H9 (cell line): Measurements from ENCODE around the gene GGT5. TPM values are rescaled to one million over a fixed set of nuclear protein-coding genes. Genes with fewer than 3 reads are reported as not detected.
"Not testable (repeated sequence)": the region's sequence is repeated elsewhere in the genome, so short reads cannot be mapped to it uniquely, and the experiment has no call there.

Source experiments
- DNase-seq: peaks from one replicate; pipeline ENCODE4 v3.0.0-alpha.2; 2017
- H2AFZ ChIP-seq: one replicate; pipeline ENCODE4 v1.6.1; 2013; ENCODE audit warnings: mild to moderate bottlenecking, low read length, control low read depth, moderate library complexity
- H2AK5ac ChIP-seq: 2 replicates; pipeline ENCODE4 v1.6.1; 2013; ENCODE audit warnings: low read length, control low read depth, mixed read lengths; ENCODE audit not compliant: insufficient read length
- H2BK120ac ChIP-seq: one replicate; pipeline ENCODE4 v1.6.1; 2013; ENCODE audit warnings: low read depth, mild to moderate bottlenecking, low read length, control low read depth, inconsistent platforms; ENCODE audit not compliant: poor library complexity, severe bottlenecking
- H2BK12ac ChIP-seq: 2 replicates; pipeline ENCODE4 v1.6.1; 2013; ENCODE audit warnings: low read length, control low read depth, mixed read lengths, low read depth; ENCODE audit not compliant: insufficient read length
- H2BK15ac ChIP-seq: 2 replicates; pipeline ENCODE4 v1.6.1; 2013; ENCODE audit warnings: low read depth, low read length, control low read depth
- H2BK20ac ChIP-seq: one replicate; pipeline ENCODE4 v1.6.1; 2013; ENCODE audit warnings: low read depth, mild to moderate bottlenecking, low read length, control low read depth, inconsistent platforms; ENCODE audit not compliant: poor library complexity, severe bottlenecking
- H2BK5ac ChIP-seq: 2 replicates; pipeline ENCODE4 v1.6.1; 2013; ENCODE audit warnings: low read length, control low read depth, mixed read lengths; ENCODE audit not compliant: insufficient read length
- H3K14ac ChIP-seq: 2 replicates; pipeline ENCODE4 v1.6.1; 2013; ENCODE audit warnings: low read length, control low read depth; ENCODE audit not compliant: insufficient read depth
- H3K18ac ChIP-seq: 2 replicates; pipeline ENCODE4 v1.6.1; 2013; ENCODE audit warnings: low read depth, mild to moderate bottlenecking, mixed read lengths, low read length, control low read depth; ENCODE audit not compliant: insufficient read length
- H3K23ac ChIP-seq: 2 replicates; pipeline ENCODE4 v1.6.1; 2013; ENCODE audit warnings: low read length, control low read depth, mixed read lengths, low read depth; ENCODE audit not compliant: insufficient read length
- H3K23me2 ChIP-seq: 2 replicates; pipeline ENCODE4 v1.6.1; 2013; ENCODE audit warnings: low read depth, mild to moderate bottlenecking, mixed read lengths, low read length, control low read depth; ENCODE audit not compliant: insufficient read length, poor library complexity, severe bottlenecking
- H3K27ac ChIP-seq: 2 replicates; pipeline ENCODE4 v1.5.1; 2013; ENCODE audit warnings: low read length, control low read depth, mixed read lengths, low read depth; ENCODE audit not compliant: insufficient read length
- H3K27me3 ChIP-seq: 2 replicates; pipeline ENCODE4 v1.6.1; 2013; ENCODE audit warnings: low read length, control low read depth, inconsistent platforms; ENCODE audit not compliant: insufficient read depth
- H3K4ac ChIP-seq: 2 replicates; pipeline ENCODE4 v1.6.1; 2013; ENCODE audit warnings: low read depth, mild to moderate bottlenecking, control low read depth, inconsistent platforms, low read length, moderate library complexity
- H3K4me1 ChIP-seq: 2 replicates; pipeline ENCODE4 v1.6.1; 2013; ENCODE audit warnings: low read length, control low read depth, inconsistent platforms; ENCODE audit not compliant: insufficient read depth
- H3K4me2 ChIP-seq: 2 replicates; pipeline ENCODE4 v1.6.1; 2013; ENCODE audit warnings: low read length, control low read depth, mixed read lengths; ENCODE audit not compliant: insufficient read length, insufficient read depth
- H3K56ac ChIP-seq: 2 replicates; pipeline ENCODE4 v1.6.1; 2013; ENCODE audit warnings: low read depth, mild to moderate bottlenecking, mixed read lengths, low read length, control low read depth; ENCODE audit not compliant: insufficient read length
- H3K79me1 ChIP-seq: 2 replicates; pipeline ENCODE4 v1.6.1; 2013; ENCODE audit warnings: low read depth, mild to moderate bottlenecking, moderate library complexity, low read length, control low read depth, inconsistent platforms; ENCODE audit not compliant: insufficient read depth, poor library complexity, severe bottlenecking
- H3K79me2 ChIP-seq: 2 replicates; pipeline ENCODE4 v1.6.1; 2013; ENCODE audit warnings: low read length, control low read depth, inconsistent platforms; ENCODE audit not compliant: insufficient read depth
- H3K9ac ChIP-seq: 2 replicates; pipeline ENCODE4 v1.6.1; 2013; ENCODE audit warnings: low read length, control low read depth, mixed read lengths; ENCODE audit not compliant: insufficient read length; ENCODE audit errors: extremely low read depth
- H3K9me3 ChIP-seq: one replicate; pipeline ENCODE4 v1.6.1; 2013; ENCODE audit warnings: low read depth, low read length, inconsistent platforms; ENCODE audit not compliant: control insufficient read depth
- H3T11ph ChIP-seq: one replicate; pipeline ENCODE4 v1.6.1; 2013; ENCODE audit warnings: mild to moderate bottlenecking, low read length, control low read depth, inconsistent platforms
- H4K20me1 ChIP-seq: one replicate; pipeline ENCODE4 v1.6.1; 2013; ENCODE audit not compliant: control insufficient read depth, insufficient read length, insufficient read depth
- H4K5ac ChIP-seq: 2 replicates; pipeline ENCODE4 v1.6.1; 2013; ENCODE audit warnings: low read depth, mild to moderate bottlenecking, mixed read lengths, low read length, control low read depth; ENCODE audit not compliant: insufficient read length
- H4K8ac ChIP-seq: replicated peaks from 2 replicates; pipeline ENCODE4 v1.6.1; 2013; ENCODE audit warnings: low read length, control low read depth, mixed read lengths, low read depth; ENCODE audit not compliant: insufficient read length
- H4K91ac ChIP-seq: 2 replicates; pipeline ENCODE4 v1.6.1; 2013; ENCODE audit warnings: low read depth, mild to moderate bottlenecking, moderate library complexity, mixed read lengths, low read length, control low read depth; ENCODE audit not compliant: insufficient read length
- H3K27ac Mint-ChIP-seq, 3 experiments: 2 replicates in 2 of 3; 3 replicates in 1 of 3; pipeline ENCODE4 v1.8.0; 2020 to 2021; ENCODE audit warnings: mixed read lengths in 3 of 3, mild to moderate bottlenecking in 1 of 3, moderate library complexity in 1 of 3
- H3K27me3 Mint-ChIP-seq: 2 replicates; pipeline ENCODE4 v1.8.0; 2021; ENCODE audit warnings: low read depth, mild to moderate bottlenecking, moderate library complexity, mixed read lengths
- H3K36me3 Mint-ChIP-seq, 3 experiments: 2 replicates in 2 of 3; 3 replicates in 1 of 3; pipeline ENCODE4 v1.8.0; 2020 to 2021; ENCODE audit warnings: low read depth in 3 of 3, mixed read lengths in 3 of 3; ENCODE audit not compliant: insufficient read depth in 1 of 3
- H3K4me1 Mint-ChIP-seq, 2 experiments: 2 replicates each; pipeline ENCODE4 v1.8.0; 2020; ENCODE audit warnings: mixed read lengths in 2 of 2
- H3K4me3 Mint-ChIP-seq, 2 experiments: 2 replicates in 1 of 2; 3 replicates in 1 of 2; pipeline ENCODE4 v1.8.0; 2020 to 2021; ENCODE audit warnings: mild to moderate bottlenecking in 2 of 2, mixed read lengths in 2 of 2, moderate library complexity in 1 of 2
- H3K9me3 Mint-ChIP-seq, 2 experiments: 2 replicates in 1 of 2; 3 replicates in 1 of 2; pipeline ENCODE4 v1.8.0; 2020; ENCODE audit warnings: mild to moderate bottlenecking in 2 of 2, mixed read lengths in 2 of 2, moderate library complexity in 1 of 2
- WGBS: extraction: QIAGEN DNeasy Blood & Tissue Kit; methylation state at CpG from one replicate; pipeline ENCODE4 v1.1.7; 2013; ENCODE audit warnings: missing lambda C conversion rate, low lambda C conversion rate, mixed read lengths; ENCODE audit not compliant: insufficient read length; ENCODE audit errors: extremely low coverage; 5-methylcytosine and 5-hydroxymethylcytosine counted together
- total RNA-seq: library from RNA; stranded (reverse); gene quantifications from 2 replicates; pipeline ENCODE4 v1.2.1, GENCODE V29; 2021
- TF ChIP-seq, protein P1 (sequence below): fragments of 200-600 bp; sonication (generic); conservative IDR thresholded peaks from 3 replicates; pipeline ENCODE4 v1.8.0; 2021; ENCODE audit warnings: antibody characterized with exemption, mild to moderate bottlenecking

Gene GGT5
- total RNA-seq, 1 experiment from 2014 or later = 0.20 TPM

DNA sequence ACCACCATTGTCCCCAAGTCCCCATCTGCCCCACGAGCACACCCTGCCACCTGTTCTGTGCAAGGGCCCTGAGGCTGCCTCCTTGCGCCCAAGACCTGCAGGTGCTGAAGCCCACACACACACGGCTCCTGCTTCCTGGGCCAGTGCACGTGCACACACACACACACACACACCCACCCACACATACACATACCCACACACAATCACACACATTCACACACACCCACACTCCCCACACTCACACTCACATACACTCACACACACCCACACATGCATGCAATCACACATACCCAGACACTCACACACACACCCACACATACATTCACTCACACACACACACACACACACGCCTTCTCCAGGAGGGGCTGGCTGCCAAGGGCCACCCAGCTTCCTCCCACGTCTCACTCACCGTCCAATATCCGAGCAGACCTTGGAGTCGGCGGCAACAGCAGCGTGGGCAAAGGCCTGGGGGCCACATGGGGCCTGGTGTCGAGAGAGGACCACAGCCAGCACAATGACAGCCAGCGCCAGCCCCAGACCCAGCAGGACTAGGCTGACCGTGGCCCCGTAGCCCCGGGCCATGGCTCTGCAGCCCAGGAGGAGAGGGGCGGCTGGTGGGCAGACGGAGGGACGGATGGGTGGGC lies 616 bp downstream of the GGT5 start:
- H3K79me1 ChIP-seq = no peaks in the 10 kb centered on the region
- no peak overlapping the region for H3K14ac ChIP-seq
- H3K36me3 Mint-ChIP-seq = no peaks in the 10 kb centered on the region
- H3T11ph ChIP-seq = no peak overlapping the region
- H3K23ac ChIP-seq = no peak overlapping the region
- H3K27ac ChIP-seq = no peak overlapping the region
- H4K91ac ChIP-seq = no peak overlapping the region
- no peak overlapping the region for H3K9ac ChIP-seq
- no peak overlapping the region for H3K56ac ChIP-seq
- H2AK5ac ChIP-seq = no peak overlapping the region
- H3K4me2 ChIP-seq = no peak overlapping the region
- no peak overlapping the region for H2BK20ac ChIP-seq
- no peaks in the 10 kb centered on the region for H3K9me3 ChIP-seq
- no peaks in the 10 kb centered on the region for H3K9me3 Mint-ChIP-seq
- no peak overlapping the region for H2AFZ ChIP-seq
- no peak overlapping the region; a peak in 1 of 5 replicates for H3K4me3 Mint-ChIP-seq
- no peaks in the 10 kb centered on the region for H3K79me2 ChIP-seq
- H3K4me1 Mint-ChIP-seq = peaks cover 14 to 24% of the 10 kb centered on the region in 2 experiments
- TF ChIP-seq, protein P1, sequence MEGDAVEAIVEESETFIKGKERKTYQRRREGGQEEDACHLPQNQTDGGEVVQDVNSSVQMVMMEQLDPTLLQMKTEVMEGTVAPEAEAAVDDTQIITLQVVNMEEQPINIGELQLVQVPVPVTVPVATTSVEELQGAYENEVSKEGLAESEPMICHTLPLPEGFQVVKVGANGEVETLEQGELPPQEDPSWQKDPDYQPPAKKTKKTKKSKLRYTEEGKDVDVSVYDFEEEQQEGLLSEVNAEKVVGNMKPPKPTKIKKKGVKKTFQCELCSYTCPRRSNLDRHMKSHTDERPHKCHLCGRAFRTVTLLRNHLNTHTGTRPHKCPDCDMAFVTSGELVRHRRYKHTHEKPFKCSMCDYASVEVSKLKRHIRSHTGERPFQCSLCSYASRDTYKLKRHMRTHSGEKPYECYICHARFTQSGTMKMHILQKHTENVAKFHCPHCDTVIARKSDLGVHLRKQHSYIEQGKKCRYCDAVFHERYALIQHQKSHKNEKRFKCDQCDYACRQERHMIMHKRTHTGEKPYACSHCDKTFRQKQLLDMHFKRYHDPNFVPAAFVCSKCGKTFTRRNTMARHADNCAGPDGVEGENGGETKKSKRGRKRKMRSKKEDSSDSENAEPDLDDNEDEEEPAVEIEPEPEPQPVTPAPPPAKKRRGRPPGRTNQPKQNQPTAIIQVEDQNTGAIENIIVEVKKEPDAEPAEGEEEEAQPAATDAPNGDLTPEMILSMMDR = no peak
- DNase-seq = no peak
- WGBS = no CpG with 5 or more reads among the region's 19 CpGs
- H4K8ac ChIP-seq = peak overlapping the region; percentile 88
- H2BK15ac ChIP-seq = no peak overlapping the region
- no peaks in the 10 kb centered on the region for H3K4me1 ChIP-seq
- H2BK12ac ChIP-seq = no peak overlapping the region
- no peak overlapping the region for H3K18ac ChIP-seq
- H3K23me2 ChIP-seq = no peaks in the 10 kb centered on the region
- no peak overlapping the region; the same call in 1 of the 2 replicates for H3K4ac ChIP-seq
- peak overlapping the region; percentile 11 for H4K5ac ChIP-seq
- H3K27ac Mint-ChIP-seq = peak overlapping the region in 1 of 3 experiments; percentile 52; a peak in 1 of 7 replicates
- H2BK120ac ChIP-seq = no peak overlapping the region
- no peaks in the 10 kb centered on the region for H3K27me3 Mint-ChIP-seq
- no peak overlapping the region for H2BK5ac ChIP-seq
- H4K20me1 ChIP-seq = no peaks in the 10 kb centered on the region
- no peaks in the 10 kb centered on the region for H3K27me3 ChIP-seq

GRCh38 chr22:24243417-24243816 lies 1.5 kb downstream of the GGT5 start:
- no CpG with 5 or more reads among the region's 3 CpGs for WGBS
- H2BK20ac ChIP-seq, H3K56ac ChIP-seq, H3T11ph ChIP-seq, H3K79me2 ChIP-seq, H3K23me2 ChIP-seq, H4K5ac ChIP-seq, H2AFZ ChIP-seq, H4K91ac ChIP-seq, DNase-seq, H4K8ac ChIP-seq, H3K27me3 ChIP-seq, H3K9me3 ChIP-seq, H3K27ac ChIP-seq, H2BK15ac ChIP-seq, H4K20me1 ChIP-seq, H2BK120ac ChIP-seq, H3K9me3 Mint-ChIP-seq, H3K9ac ChIP-seq, H3K36me3 Mint-ChIP-seq, H3K27me3 Mint-ChIP-seq, H2BK12ac ChIP-seq, H3K23ac ChIP-seq, H3K4ac ChIP-seq, H3K79me1 ChIP-seq, H3K14ac ChIP-seq, H2AK5ac ChIP-seq, H3K4me1 ChIP-seq, H3K4me2 ChIP-seq, H2BK5ac ChIP-seq, H3K18ac ChIP-seq: not testable (repeated sequence)
- Mint-ChIP-seq H3K4me1 (peaks cover 14 to 24% of the 10 kb centered on the region in 2 experiments), H3K27ac (0 out of 7 replicates have a peak overlapping the region, but pooled peaks of 1 of the 3 experiments have one; percentile 28), H3K4me3 (0 out of 5 replicates have a peak overlapping the region, but pooled peaks of 1 of the 2 experiments have one; percentile 13)
